ENCODE measurements around the gene SART1. TPM values are rescaled to one million over a fixed set of nuclear protein-coding genes. Genes with fewer than 3 reads are reported as not detected.
"Not testable (repeated sequence)": the region's sequence is repeated elsewhere in the genome, so short reads cannot be mapped to it uniquely, and the experiment has no call there.

Gene SART1
- total and polyA plus RNA-seq, 12 donors = 16.9 to 351 (median 31.6) TPM

- Histone ChIP-seq H3K27ac (peak overlapping the region in 4 of 5 donors; percentile 7 to 91 (median 61)), H3K4me3 (no peak overlapping the region), H3K9me3 (replicated peaks in 1 of 3) (no peaks in the 10 kb centered on the region), H3K4me1 (replicated peaks in 1 of 2) (peaks cover 5 to 25% of the 10 kb centered on the region in 2 donors), H3K36me3 (replicated peaks in 1 of 2) (peaks cover 0 to 15% of the 10 kb centered on the region in 2 donors), H3K27me3 (peaks cover 6% of the 10 kb centered on the region)
- WGBS, 4 donors = 47 to 55% (median 52%) methylated on average over 4 of the region's 4 CpGs; no CpG with 5 or more reads in 1 of the 4 donors
- intact Hi-C loops (cut with DNase I) = no loop called here
- no peak for TF ChIP-seq CTCF (IDR thresholded peaks at IDR 0.05)
- peak in 1 of 2 donors; percentile 13 for TF ChIP-seq POLR2A (IDR thresholded peaks at IDR 0.05)
- DNase-seq = peak in 5 of 7 donors; percentile 56 to 69 (median 64)
Observed at GRCh38 chr11:66006891-66007176, 45.3 kb downstream of the SART1 start.

- TF ChIP-seq POLR2A (IDR thresholded peaks at IDR 0.05) (peak in 1 of 2 donors; percentile 30), CTCF (IDR thresholded peaks at IDR 0.05) (no peak)
- peak; percentile 68 to 93 (median 91) for DNase-seq
- peaks cover 0 to 15% of the 10 kb centered on the region in 2 donors for H3K36me3 ChIP-seq (replicated peaks in 1 of 2)
- no peak overlapping the region for H3K4me3 ChIP-seq
- WGBS, 4 donors = 31 to 47% (median 40%) methylated on average over 2 to 5 of the region's 5 CpGs
- intact Hi-C loops (cut with DNase I) = no loop called here
- H3K27me3 ChIP-seq = peaks cover 10% of the 10 kb centered on the region
- peak overlapping the region in 4 of 5 donors; percentile 7 to 91 (median 61) for H3K27ac ChIP-seq
- peaks cover 5 to 29% of the 10 kb centered on the region in 2 donors for H3K4me1 ChIP-seq (replicated peaks in 1 of 2)
- H3K9me3 ChIP-seq (replicated peaks in 1 of 3) = no peaks in the 10 kb centered on the region
Observed at GRCh38 chr11:66007201-66007634, 45.7 kb downstream of the SART1 start.

GRCh38 chr11:66008095-66008467 is 46.5 kb downstream of the SART1 start:
- Histone ChIP-seq H3K36me3 (replicated peaks in 1 of 2) (peaks cover 0 to 15% of the 10 kb centered on the region in 2 donors), H3K9me3 (replicated peaks in 1 of 3) (no peaks in the 10 kb centered on the region), H3K4me1 (replicated peaks in 1 of 2) (peaks cover 3 to 26% of the 10 kb centered on the region in 2 donors), H3K27ac (no peak overlapping the region), H3K27me3 (peaks cover 11% of the 10 kb centered on the region), H3K4me3 (no peak overlapping the region)
- WGBS, 4 donors = 79 to 83% (median 82%) methylated on average over 2 of the region's 2 CpGs
- intact Hi-C loops (cut with DNase I) = no loop called here
- TF ChIP-seq CTCF (IDR thresholded peaks at IDR 0.05) (no peak), POLR2A (IDR thresholded peaks at IDR 0.05) (no peak)
- no peak for DNase-seq

GRCh38 chr11:66008468-66009101 is 47.1 kb downstream of the SART1 start:
- Histone ChIP-seq H3K27ac (no peak overlapping the region), H3K27me3 (peaks cover 11% of the 10 kb centered on the region), H3K4me3 (no peak overlapping the region), H3K9me3 (replicated peaks in 1 of 3) (no peaks in the 10 kb centered on the region), H3K4me1 (replicated peaks in 1 of 2) (peaks cover 0 to 21% of the 10 kb centered on the region in 2 donors), H3K36me3 (replicated peaks in 1 of 2) (peaks cover 0 to 15% of the 10 kb centered on the region in 2 donors)
- intact Hi-C loops (cut with DNase I) = no loop called here
- DNase-seq = no peak
- 63 to 88% (median 66%) methylated on average over 4 to 10 of the region's 10 CpGs for WGBS, 4 donors
- TF ChIP-seq CTCF (IDR thresholded peaks at IDR 0.05) (no peak), POLR2A (IDR thresholded peaks at IDR 0.05) (no peak)

GRCh38 chr11:66010036-66010435 is 48.5 kb downstream of the SART1 start:
- intact Hi-C loops (cut with DNase I); DNase-seq; H3K36me3 ChIP-seq (replicated peaks in 1 of 2); H3K4me3 ChIP-seq; H3K27ac ChIP-seq; H3K9me3 ChIP-seq (replicated peaks in 1 of 3): not testable (repeated sequence)
- Histone ChIP-seq H3K27me3 (peaks cover 11% of the 10 kb centered on the region), H3K4me1 (replicated peaks in 1 of 2) (peaks cover 0 to 20% of the 10 kb centered on the region in 2 donors)
- 66 to 89% (median 75%) methylated on average over 4 of the region's 4 CpGs for WGBS, 4 donors

Measured in adrenal gland (tissue), 12 donors.